Lower lobe of right lung (tissue), 2 donors: Measurements from ENCODE around the gene NSDHL. TPM values are rescaled to one million over a fixed set of nuclear protein-coding genes. Genes with fewer than 3 reads are reported as not detected.
A peak's percentile ranks its signal among the peaks of the same experiment; 100 is the strongest.
"Not testable (repeated sequence)": the region's sequence is repeated elsewhere in the genome, so short reads cannot be mapped to it uniquely, and the experiment has no call there.

Experiments
- ATAC-seq, 2 donors: fragments of 200-7000 bp; cut with Tn5 transposase; one replicate each; pipeline ENCODE4 v1.9.1; 2020 to 2022; ENCODE audit warnings: mild to moderate bottlenecking in 2 of 2, moderate library complexity in 2 of 2
- DNase-seq: peaks from one replicate; pipeline ENCODE4 v3.0.0-alpha.2; 2020
- H3K27ac ChIP-seq: fragments of 200-600 bp; one replicate; pipeline ENCODE4 v1.8.0; 2022
- H3K27me3 ChIP-seq: fragments of 200-600 bp; one replicate; pipeline ENCODE4 v1.8.0; 2022; ENCODE audit warnings: low read depth
- H3K36me3 ChIP-seq: fragments of 200-600 bp; one replicate; pipeline ENCODE4 v1.8.0; 2022; ENCODE audit warnings: mild to moderate bottlenecking
- H3K4me1 ChIP-seq: fragments of 200-600 bp; one replicate; pipeline ENCODE4 v1.8.0; 2022
- H3K4me3 ChIP-seq: fragments of 200-600 bp; one replicate; pipeline ENCODE4 v1.8.0; 2022; ENCODE audit warnings: mild to moderate bottlenecking
- H3K9me3 ChIP-seq: fragments of 200-600 bp; one replicate; pipeline ENCODE4 v1.8.0; 2022
- CTCF ChIP-seq: fragments of 200-600 bp; IDR thresholded peaks from one replicate; pipeline ENCODE4 v1.8.0; 2022; ENCODE audit warnings: antibody characterized with exemption, mild to moderate bottlenecking
- intact Hi-C: fragments of 100-400 bp; cut with DNase I; formaldehyde crosslinking; loops from one replicate; pipeline ENCODE4 v1.11.0; 2022
- total RNA-seq: library from RNA; stranded (reverse); fragmentation: NEBNext Ultra II Directional; extraction: Animal tissue kit (Norgen Biotek cat#: 25700); gene quantifications from one replicate; pipeline ENCODE4 v1.2.1, GENCODE V29; 2021
- donor health status: DM: no; HTN: yes; CAD: no; lungs with severe emphysema.

NSDHL gene
- total RNA-seq, 1 donor from 2014 or later: 18.1 TPM

- intact Hi-C loops: no loop called here
- no peak for TF ChIP-seq CTCF
- H3K27me3 ChIP-seq: no peaks in the 10 kb centered on the region
These were observed 72.7 kb downstream of the NSDHL start for GRCh38 chrX:152903589-152903988.

GRCh38 chrX:152904151-152905080, 73.6 kb downstream of the NSDHL start:
- DNase-seq: no peak
- ATAC-seq: peak; percentile 63 to 82

More at GRCh38 chrX:152903589-152903988, 72.7 kb downstream of the NSDHL start:
- Histone ChIP-seq H3K4me3 (no peak overlapping the region), H3K4me1 (no peaks in the 10 kb centered on the region), H3K36me3 (no peaks in the 10 kb centered on the region), H3K9me3 (no peaks in the 10 kb centered on the region), H3K27ac (no peak overlapping the region)
- ATAC-seq: no peak
- no peak for DNase-seq

GRCh38 chrX:152905081-152905420, 74.2 kb downstream of the NSDHL start:
- Histone ChIP-seq H3K27ac (no peak overlapping the region), H3K27me3 (no peaks in the 10 kb centered on the region), H3K4me3 (no peak overlapping the region), H3K4me1 (no peaks in the 10 kb centered on the region), H3K9me3 (no peaks in the 10 kb centered on the region), H3K36me3 (no peaks in the 10 kb centered on the region)
- DNase-seq (no peak), ATAC-seq (no peak)
- intact Hi-C loops: no loop called here
- no peak for TF ChIP-seq CTCF

More at GRCh38 chrX:152904151-152905080, 73.6 kb downstream of the NSDHL start:
- no peaks in the 10 kb centered on the region for H3K9me3 ChIP-seq
- no peaks in the 10 kb centered on the region for H3K36me3 ChIP-seq
- H3K4me1 ChIP-seq: no peaks in the 10 kb centered on the region
- H3K4me3 ChIP-seq: no peak overlapping the region
- H3K27me3 ChIP-seq: no peaks in the 10 kb centered on the region
- no peak overlapping the region for H3K27ac ChIP-seq
- intact Hi-C loops: no loop called here
- peak; percentile 63 for TF ChIP-seq CTCF

- Histone ChIP-seq H3K27me3 (no peaks in the 10 kb centered on the region), H3K4me1 (no peaks in the 10 kb centered on the region), H3K36me3 (no peaks in the 10 kb centered on the region), H3K4me3 (no peak overlapping the region), H3K27ac (no peak overlapping the region), H3K9me3 (no peaks in the 10 kb centered on the region)
- DNase-seq: no peak
- TF ChIP-seq CTCF: no peak
- intact Hi-C loops: no loop called here
- ATAC-seq: no peak
These were observed 76.3 kb downstream of the NSDHL start for GRCh38 chrX:152907084-152907651.

GRCh38 chrX:152908486-152908885, 77.6 kb downstream of the NSDHL start:
- Histone ChIP-seq H3K27me3 (no peaks in the 10 kb centered on the region), H3K4me3 (no peak overlapping the region), H3K9me3 (no peaks in the 10 kb centered on the region), H3K27ac (no peak overlapping the region), H3K36me3 (no peaks in the 10 kb centered on the region), H3K4me1 (no peaks in the 10 kb centered on the region)
- DNase-seq: no peak
- ATAC-seq: no peak
- intact Hi-C loops: no loop called here
- no peak for TF ChIP-seq CTCF

GRCh38 chrX:152910018-152910417, 79.2 kb downstream of the NSDHL start:
- intact Hi-C loops, DNase-seq, H3K4me3 ChIP-seq, H3K36me3 ChIP-seq, H3K4me1 ChIP-seq, H3K27me3 ChIP-seq, ATAC-seq, H3K9me3 ChIP-seq, H3K27ac ChIP-seq: not testable (repeated sequence)
